Measurements from ENCODE around the gene MALSU1.

DNA sequence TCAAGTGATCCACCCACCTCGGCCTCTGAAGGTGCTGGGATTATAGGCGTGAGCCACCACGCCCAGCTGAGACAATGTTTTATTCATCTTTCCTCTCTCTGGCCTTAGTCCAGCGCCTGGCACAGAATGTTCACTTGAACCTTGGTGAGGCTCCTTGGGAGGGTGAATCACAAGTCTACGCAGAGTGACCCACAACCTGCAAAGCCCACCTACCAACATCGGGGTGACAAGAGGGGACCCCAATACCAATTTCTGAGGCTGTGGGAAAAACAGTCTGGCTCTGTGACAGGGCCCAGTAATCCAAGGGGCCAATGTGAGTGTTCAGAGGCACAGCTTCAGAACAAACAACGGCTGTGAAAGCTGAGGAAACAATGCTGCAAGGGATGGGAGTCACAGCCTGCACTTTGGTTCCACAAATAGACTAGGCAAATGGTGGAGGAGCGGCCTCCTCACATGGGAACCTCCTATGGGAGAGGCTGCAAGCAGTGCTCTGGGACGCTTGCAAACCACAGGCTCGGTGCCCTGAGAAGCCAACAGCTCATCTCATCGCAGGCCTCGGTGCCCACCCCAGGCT lies 5.6 kb upstream of the MALSU1 start:
- TF ChIP-seq, protein P1, sequence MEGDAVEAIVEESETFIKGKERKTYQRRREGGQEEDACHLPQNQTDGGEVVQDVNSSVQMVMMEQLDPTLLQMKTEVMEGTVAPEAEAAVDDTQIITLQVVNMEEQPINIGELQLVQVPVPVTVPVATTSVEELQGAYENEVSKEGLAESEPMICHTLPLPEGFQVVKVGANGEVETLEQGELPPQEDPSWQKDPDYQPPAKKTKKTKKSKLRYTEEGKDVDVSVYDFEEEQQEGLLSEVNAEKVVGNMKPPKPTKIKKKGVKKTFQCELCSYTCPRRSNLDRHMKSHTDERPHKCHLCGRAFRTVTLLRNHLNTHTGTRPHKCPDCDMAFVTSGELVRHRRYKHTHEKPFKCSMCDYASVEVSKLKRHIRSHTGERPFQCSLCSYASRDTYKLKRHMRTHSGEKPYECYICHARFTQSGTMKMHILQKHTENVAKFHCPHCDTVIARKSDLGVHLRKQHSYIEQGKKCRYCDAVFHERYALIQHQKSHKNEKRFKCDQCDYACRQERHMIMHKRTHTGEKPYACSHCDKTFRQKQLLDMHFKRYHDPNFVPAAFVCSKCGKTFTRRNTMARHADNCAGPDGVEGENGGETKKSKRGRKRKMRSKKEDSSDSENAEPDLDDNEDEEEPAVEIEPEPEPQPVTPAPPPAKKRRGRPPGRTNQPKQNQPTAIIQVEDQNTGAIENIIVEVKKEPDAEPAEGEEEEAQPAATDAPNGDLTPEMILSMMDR (IDR thresholded peaks at IDR 0.05), result no peak
- no peak for TF ChIP-seq POLR2A (IDR thresholded peaks at IDR 0.05)

Measured in thyroid gland (tissue), 4 donors.